GM21576 (cell line): ENCODE data around the gene PREP.

Experiments used
- ATAC-seq: cut with Tn5 transposase; IDR thresholded peaks from one replicate; pipeline ENCODE4 v1.9.1; 2021; ENCODE audit warnings: mild to moderate bottlenecking, moderate library complexity; ENCODE audit not compliant: unreplicated experiment

The PREP gene

GRCh38 chr6:105397987-105398386, 4.9 kb downstream of the PREP start:
- ATAC-seq, result no peak

GRCh38 chr6:105391705-105392104, 11.2 kb downstream of the PREP start:
- no peak for ATAC-seq

- no peak for ATAC-seq
Measured at GRCh38 chr6:105389543-105389942, 13.3 kb downstream of the PREP start.

GRCh38 chr6:105388392-105388791, 14.5 kb downstream of the PREP start:
- no peak for ATAC-seq

- no peak for ATAC-seq
Measured at GRCh38 chr6:105384004-105384403, 18.9 kb downstream of the PREP start.

GRCh38 chr6:105382958-105383357, 19.9 kb downstream of the PREP start:
- no peak for ATAC-seq

GRCh38 chr6:105382496-105382895, 20.4 kb downstream of the PREP start:
- no peak for ATAC-seq

GRCh38 chr6:105380634-105381033, 22.2 kb downstream of the PREP start:
- ATAC-seq, result no peak

GRCh38 chr6:105375797-105376196, 27.1 kb downstream of the PREP start:
- ATAC-seq, result no peak

- ATAC-seq, result no peak
Measured at GRCh38 chr6:105374010-105374420, 28.9 kb downstream of the PREP start.

GRCh38 chr6:105373481-105373880, 29.4 kb downstream of the PREP start:
- no peak for ATAC-seq

GRCh38 chr6:105372849-105373182, 30.1 kb downstream of the PREP start:
- no peak for ATAC-seq

- ATAC-seq, result no peak
Measured at GRCh38 chr6:105372142-105372848, 30.6 kb downstream of the PREP start.

- no peak for ATAC-seq
Measured at GRCh38 chr6:105370351-105370750, 32.5 kb downstream of the PREP start.

- ATAC-seq, result no peak
Measured at GRCh38 chr6:105369145-105369544, 33.7 kb downstream of the PREP start.

GRCh38 chr6:105364243-105364642, 38.6 kb downstream of the PREP start:
- ATAC-seq, result no peak

- no peak for ATAC-seq
Measured at GRCh38 chr6:105363100-105363754, 39.7 kb downstream of the PREP start.

- no peak for ATAC-seq
Measured at GRCh38 chr6:105359419-105360370, 43.2 kb downstream of the PREP start.

GRCh38 chr6:105357165-105357564, 45.7 kb downstream of the PREP start:
- no peak for ATAC-seq

GRCh38 chr6:105352037-105352617, 50.8 kb downstream of the PREP start:
- ATAC-seq, result no peak

- ATAC-seq, result no peak
Measured at GRCh38 chr6:105348897-105349296, 54.0 kb downstream of the PREP start.
